NOMO-1 treated with DMSO at 0.1 percent for 48 hours (cell line): ENCODE data around the gene CLDN6.
"Not testable (repeated sequence)": the region's sequence is repeated elsewhere in the genome, so short reads cannot be mapped to it uniquely, and the experiment has no call there.

ENCODE experiments used
- DNase-seq: peaks from one replicate; lab custom pipeline; 2025; ENCODE audit not compliant: unreplicated experiment; lab: John Stamatoyannopoulos, UW

The CLDN6 gene

DNA sequence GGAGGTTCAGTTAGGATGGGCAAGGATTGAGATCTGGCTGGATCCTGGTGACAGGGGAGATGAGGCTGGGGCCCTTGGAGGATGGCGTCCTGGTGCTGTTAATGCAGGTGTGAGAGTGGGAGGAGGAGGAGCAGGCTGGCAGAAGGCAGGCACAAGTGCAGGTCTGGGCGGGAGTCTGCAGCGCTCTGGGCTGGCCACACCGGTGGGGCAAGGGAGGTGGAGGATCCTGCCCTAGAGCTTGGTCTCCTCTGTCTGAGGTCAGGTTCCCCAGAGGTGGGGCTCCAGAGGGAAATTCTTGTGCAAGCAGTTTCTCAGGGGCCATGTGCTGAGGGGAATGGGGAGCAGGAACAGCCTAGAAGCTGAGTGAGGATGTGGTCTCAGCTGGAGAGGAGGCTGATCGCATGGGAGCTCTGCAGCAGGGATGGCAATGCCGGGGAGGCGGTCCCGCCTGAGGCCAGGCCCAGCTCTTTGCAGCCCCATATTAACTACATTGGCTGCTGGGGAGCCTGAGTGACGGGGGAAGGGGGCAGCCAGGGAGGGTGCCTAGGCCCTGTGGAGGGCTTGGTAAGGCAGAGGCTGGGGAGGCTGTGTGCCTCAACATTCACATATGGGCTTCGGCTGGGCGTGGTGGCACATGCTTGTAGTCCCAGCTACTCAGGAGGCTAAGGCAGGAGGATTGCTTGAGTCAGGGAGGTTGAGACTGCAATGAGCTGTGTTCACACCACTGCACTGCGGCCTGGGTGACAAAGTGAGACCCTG lies 34.8 kb upstream of the CLDN6 start:
- not testable (repeated sequence) for DNase-seq

- no peak for DNase-seq
Observed at GRCh38 chr16:3051494-3051893, 33.5 kb upstream of the CLDN6 start.

DNA sequence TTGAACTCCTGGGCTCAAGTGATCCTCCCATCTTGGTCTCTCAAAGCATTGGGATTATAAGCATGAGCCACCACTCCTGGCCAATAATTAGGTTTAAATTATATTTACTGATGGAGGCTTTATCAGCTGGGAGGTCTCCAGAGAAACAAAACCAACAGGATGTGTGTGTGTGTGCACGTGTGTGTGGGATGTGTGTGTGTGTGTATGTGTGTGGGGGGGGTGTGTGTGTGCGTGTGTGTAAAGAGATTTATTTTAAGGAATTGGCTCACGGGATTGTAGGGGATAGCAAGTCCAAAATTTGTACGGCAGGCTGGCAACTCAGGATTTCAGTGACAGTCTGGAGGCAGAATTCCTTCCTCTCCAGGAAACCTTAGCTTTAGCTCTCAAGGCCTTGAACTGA lies 33.0 kb upstream of the CLDN6 start:
- no peak for DNase-seq

GRCh38 chr16:3050487-3050886 lies 32.5 kb upstream of the CLDN6 start:
- DNase-seq, result no peak

DNA sequence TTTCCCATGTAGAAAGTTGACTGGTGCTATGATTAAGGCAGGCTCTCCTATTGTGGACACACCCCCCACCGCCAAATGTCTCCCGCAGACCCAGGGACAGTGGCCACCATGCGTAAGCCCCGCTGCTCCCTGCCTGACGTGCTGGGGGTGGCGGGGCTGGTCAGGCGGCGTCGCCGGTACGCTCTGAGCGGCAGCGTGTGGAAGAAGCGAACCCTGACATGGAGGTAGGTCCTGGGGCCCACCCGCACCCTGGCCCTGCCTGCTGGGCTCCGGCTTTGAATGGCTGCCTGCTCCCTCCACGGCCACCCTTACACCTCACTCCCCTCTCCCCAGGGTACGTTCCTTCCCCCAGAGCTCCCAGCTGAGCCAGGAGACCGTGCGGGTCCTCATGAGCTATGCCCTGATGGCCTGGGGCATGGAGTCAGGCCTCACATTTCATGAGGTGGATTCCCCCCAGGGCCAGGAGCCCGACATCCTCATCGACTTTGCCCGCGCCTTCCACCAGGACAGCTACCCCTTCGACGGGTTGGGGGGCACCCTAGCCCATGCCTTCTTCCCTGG lies 32.0 kb upstream of the CLDN6 start:
- DNase-seq, result no peak

DNA sequence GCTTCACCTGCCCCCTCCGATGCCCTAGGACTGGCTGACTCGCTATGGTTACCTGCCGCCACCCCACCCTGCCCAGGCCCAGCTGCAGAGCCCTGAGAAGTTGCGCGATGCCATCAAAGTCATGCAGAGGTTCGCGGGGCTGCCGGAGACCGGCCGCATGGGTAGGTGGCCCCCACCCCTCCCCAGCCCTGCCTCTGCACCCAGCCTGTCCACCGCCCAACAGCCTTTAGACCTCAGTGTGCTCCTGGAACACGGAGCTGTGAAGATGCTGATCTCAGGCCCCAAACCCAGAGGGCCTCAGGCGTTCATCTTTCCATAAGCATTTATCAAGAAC lies 29.4 kb upstream of the CLDN6 start:
- DNase-seq, result no peak

- DNase-seq, result no peak
Observed at GRCh38 chr16:3046641-3047386, 28.8 kb upstream of the CLDN6 start.

DNA sequence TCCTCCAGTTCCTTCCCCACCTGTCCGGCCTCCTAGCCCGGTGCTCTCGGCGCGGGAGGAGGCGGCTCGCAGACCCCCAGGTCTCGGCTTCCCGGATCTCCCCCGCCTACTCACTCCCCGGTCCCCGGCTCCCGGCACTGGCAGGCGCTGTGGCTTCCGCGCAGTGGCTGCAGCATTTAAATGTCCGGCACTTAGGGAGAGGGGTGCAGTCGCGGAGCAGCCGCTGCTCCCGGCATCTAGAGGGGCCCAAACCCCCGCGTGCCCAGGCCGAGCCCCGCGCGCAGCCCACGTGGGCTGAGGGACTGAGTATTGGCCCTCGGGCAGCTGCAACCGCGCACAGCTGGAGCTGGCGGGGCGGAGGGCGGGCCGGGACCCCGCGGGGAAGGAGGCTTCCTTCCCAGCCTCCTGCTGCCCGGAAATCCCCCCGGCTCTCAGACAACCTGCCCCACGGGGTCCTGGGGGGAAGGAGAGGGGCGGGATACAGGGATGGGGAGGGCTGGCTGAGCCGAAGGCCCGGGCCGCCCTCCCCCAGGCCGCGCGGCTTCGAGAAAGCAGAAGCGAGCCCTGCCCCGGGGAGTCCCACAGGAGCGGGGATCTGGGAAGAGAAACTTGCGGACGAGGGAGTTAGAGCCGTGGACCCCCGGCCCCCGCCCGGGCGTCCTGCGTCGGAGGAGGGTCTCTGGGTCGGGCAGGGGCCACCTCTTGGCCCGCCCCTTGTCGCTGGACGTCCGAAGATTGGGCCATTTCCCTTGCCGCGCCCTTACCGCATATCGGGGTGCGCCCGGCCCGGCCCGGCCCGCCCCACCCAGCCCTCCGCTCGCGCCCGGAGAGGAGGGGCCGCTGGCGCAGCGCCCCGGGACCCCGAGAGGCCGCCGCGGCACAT lies 28.0 kb upstream of the CLDN6 start, which contains the start of gene MMP25:
Gene MMP25, plus strand, starts transcription at position 804 of the 883 bp plus-strand sequence. CDS start 357 bp downstream, outside the sequence.
- peak; percentile 39 for DNase-seq

DNA sequence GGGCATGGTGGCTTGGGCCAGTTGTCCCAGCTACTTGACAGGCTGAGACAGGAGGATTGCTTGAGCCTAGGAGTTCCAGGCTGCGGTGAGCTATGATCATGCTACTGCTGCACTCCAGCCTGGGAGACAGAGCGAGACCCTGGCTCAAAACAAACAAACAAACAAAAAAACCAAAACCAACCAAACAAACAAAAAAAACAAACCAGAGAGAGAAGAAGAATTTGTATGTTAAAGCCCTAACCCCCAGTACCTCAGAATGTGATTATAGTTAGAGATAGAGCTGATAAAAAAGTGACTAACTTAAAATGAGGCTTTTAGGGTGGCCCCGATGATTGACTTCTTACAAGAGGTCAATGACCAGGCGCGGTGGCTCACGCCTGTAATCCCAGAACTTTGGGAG lies 26.7 kb upstream of the CLDN6 start:
- no peak for DNase-seq

DNA sequence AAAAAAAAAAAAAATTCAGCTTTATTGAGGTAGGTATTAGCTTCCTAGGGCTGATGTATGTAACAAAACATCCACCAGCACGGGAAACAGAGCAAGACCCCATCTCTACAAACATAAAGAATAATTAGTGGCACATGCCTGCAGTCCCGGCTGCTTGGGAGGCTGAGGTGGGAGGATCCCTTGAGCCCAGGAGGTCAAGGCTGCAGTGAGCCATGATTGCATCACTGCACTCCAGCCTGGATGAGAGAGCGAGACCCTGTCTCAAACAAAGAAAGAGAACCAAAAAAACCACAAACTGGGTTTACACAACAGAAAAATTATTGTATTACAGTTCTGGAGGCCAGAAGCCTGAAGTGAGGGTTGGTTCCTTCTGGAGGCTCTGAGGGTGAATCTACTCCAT lies 24.4 kb upstream of the CLDN6 start:
- DNase-seq, result no peak

- DNase-seq, result no peak
Observed at GRCh38 chr16:3038896-3039295, 20.9 kb upstream of the CLDN6 start.

DNA sequence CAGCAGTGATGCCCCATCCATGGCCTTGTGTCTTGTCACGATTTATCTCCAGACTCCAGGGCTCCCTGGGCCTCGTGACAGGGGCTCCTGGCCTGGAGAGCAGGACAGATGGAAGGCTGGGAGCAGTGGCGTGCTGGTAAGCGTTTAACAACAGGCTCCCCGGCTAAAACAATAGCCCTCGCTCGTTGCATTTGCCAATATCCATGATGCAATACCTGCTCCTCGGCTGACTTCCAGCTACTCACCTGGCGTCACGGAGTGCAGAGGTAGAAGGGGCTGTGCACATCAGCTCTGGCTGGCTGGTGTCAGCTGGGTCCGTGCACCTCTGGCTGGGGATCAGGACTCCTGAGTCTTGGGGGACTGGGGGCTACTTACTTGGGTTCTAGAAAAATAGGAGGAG lies 20.3 kb upstream of the CLDN6 start:
- no peak for DNase-seq

DNA sequence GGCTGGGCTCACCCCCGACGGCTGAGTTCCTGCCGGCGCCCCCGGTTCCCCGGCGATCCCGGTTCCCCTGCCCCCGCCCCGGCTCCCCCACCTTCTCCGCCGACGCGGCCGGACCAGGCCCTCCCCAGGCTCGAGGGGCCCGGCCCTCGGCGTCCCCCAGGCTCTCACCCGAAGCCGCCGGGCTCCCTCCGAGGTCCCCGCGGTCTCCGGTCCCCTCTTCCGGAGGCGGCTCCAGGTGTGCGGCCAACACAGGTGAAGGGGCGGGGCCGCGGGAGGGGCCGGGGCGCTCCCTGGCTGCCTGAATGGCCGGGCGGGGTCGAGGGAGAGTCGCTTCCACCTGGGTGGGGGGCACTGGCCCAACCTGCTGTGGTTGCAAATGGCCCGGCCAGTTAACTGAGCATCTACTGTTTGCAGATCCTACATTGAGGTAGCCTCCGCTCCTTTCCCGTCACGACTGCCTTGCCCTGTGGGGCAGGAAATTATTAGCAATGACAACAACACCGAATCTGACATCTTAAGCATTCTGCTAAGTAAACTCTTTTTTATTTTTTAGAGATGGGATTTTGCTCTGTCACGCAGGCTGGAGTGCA lies 18.8 kb upstream of the CLDN6 start, which contains the start of gene BICDL2:
Gene BICDL2, minus strand, starts transcription at position 219 of the 590 bp plus-strand sequence. CDS start 1,448 bp downstream, outside the sequence.
- no peak for DNase-seq

- no peak for DNase-seq
Observed at GRCh38 chr16:3035972-3036725, 18.2 kb upstream of the CLDN6 start.

DNA sequence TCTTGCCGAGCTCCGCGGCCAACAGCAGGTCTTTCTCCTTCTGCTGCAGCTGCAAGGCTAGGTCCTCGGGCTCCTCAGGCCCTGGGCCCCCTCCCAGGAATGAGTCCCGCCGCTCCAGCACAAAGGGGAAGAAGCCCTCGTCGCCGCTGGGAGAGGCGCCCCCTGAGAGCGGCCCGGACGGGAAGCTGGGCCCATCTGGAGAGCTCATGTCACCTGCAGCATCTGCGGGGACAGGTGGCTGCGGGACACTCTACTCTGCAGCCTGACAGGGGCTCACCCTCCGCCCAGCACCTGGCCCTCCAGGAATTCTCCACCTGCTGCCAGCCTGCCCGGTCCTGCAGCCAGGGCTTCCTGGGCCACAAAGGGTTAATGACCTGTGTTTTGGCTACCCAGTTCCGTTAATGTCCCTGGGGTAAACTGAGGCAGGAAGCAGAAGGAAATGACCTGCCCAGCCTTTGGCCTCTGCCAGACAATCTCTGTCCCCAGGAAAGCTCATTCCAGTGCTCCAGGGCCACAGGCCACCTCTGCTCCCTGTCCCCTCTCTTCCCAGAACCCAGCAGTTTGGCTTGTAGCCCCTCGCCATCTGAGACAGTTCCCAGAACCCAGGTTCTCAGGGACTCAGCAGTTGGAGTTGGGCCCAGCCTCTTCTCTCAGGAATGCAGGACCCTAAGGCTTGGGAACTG lies 17.4 kb upstream of the CLDN6 start:
- no peak for DNase-seq

GRCh38 chr16:3032624-3033023 lies 14.6 kb upstream of the CLDN6 start:
- DNase-seq, result no peak

- no peak for DNase-seq
Observed at GRCh38 chr16:3030222-3031212, 12.5 kb upstream of the CLDN6 start.
